H54 (cell line): ENCODE measurements around the gene SYNDIG1.

Experiments
- DNase-seq: peaks from one replicate; pipeline ENCODE4 v3.0.0; 2011; ENCODE audit warnings: low spot score, mixed read lengths; ENCODE audit not compliant: insufficient read length
- FAIRE-seq: peaks from 3 replicates; lab custom pipeline; 2011; peaks lifted over from hg19 to GRCh38; lab: Jason Lieb, UNC
- POLR2A ChIP-seq: IDR thresholded peaks from 2 replicates; pipeline ENCODE4 v1.6.1; 2011; ENCODE audit warnings: low read depth, mild to moderate bottlenecking, low read length

The SYNDIG1 gene

DNA sequence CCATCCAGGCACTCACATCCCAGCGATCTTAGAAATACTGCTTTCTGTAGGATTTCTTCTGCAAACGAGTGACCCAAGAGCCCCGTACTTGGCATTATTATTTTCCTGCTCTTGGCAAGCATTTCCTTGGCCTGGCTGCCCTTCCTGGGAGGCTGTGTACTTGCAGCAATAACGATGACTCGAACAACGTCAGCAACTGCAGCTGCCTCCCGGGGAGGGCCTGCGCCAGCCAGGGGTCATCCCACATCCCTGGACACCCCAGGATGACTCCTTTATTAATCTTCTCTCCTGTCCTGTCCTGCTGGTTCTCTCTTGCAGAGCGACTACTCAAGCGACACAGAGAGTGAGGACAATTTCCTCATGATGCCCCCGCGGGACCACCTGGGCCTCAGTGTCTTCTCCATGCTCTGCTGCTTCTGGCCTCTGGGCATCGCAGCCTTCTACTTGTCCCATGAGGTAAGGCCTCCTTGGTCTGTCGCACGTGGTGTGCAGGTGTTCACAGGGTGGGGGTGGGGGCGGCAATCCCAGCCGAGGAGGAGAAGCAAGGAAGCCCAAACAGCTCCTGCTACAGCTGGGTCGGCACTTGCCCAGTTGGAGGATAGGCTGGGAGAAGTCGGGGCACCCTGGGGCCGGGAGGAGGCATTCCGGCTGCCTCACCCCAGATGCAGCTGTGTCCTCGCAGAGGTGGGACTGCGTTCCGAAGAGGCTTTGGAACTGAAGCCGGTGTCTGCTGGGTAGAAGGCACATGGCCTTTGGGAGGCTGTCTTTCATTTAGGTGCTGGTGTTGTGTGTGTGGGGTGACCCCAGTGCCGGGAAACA lies 115.3 kb downstream of the SYNDIG1 start:
- TF ChIP-seq POLR2A = no peak
- no peak for FAIRE-seq
- DNase-seq = peak; percentile 23

DNA sequence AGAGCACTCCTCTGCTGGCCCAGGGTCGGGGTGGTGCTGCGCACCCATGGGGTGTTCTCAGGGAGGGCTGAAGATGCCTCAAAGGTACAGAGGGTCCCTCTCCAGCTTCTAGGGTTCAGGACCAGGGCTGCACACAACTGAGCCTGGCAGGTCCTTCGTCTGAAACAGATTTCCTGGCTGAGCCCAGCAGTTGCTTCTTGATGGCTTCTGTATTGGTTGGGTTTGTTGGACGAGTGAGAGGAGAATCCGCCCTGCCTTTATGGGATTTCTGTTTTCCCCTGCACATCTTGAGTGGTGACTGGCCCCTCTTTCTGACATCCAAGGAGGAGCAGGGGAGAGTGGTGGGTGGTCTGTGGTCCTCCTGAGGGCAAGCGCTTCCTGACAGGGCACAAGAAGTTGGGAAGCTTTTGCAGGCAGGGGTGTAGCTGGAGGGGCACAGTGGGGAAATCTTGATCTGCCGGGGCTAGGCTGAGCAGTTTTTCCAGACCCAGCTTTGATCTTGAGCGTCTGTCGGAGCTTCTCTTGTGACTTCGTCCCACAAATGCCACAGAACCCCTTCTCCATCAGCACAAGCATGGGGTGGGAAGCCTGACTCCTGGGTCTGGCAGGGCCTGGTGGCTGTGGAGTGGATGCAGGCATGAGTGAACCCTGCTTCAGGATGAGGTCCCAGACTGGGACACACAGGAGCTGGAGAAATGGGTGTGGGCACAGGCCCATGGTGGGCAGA lies 116.5 kb downstream of the SYNDIG1 start:
- TF ChIP-seq POLR2A = no peak
- FAIRE-seq (no peak), DNase-seq (no peak)

DNA sequence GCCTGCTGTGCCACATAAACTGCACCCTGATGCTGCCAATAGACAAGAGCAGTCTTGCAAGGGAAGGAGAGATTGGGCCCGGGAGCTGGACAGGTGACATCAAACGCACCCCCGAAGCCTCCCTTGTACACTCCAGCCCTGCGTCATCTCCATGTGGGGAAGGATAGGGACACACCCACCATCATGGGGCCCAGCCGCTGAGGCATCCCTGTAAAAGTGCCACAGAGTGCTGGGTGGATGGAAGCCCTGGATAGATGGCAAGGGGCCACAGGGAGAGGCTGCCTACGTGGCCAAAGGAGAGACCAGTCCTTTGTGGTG lies 117.1 kb downstream of the SYNDIG1 start:
- DNase-seq (no peak), FAIRE-seq (no peak)
- TF ChIP-seq POLR2A = no peak

DNA sequence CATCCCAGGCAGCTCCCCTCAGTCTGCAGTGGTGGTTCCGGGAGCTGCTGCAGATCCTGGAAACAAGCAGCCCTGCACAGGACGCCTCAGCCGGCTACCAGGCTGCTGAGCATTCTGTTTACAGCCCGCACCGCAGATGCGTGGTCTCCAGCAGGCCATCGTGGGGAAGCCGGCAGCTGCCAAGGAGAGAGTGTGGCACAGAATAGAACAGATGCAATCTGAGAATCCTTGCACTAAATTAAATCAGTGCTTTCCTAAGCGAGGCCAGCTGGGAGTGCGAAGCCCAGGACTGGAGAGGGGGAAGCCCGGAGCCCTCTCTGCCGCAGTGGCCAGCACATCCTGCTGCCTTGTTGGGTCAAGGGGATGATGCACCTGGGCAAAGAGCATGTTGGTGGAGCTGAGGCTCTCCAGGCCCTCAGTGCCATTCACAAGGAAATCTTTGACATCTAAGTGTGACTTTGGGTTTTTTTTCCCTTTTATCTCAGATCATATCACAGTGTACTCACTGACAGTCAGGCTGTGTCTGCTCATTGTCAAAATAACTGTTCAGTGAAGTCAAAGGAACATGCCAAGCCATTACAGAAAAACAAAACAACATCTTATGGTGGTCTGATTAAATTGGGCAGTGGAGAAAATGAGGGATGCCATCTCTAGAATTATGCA lies 118.1 kb downstream of the SYNDIG1 start:
- DNase-seq (no peak), FAIRE-seq (no peak)
- TF ChIP-seq POLR2A = no peak

DNA sequence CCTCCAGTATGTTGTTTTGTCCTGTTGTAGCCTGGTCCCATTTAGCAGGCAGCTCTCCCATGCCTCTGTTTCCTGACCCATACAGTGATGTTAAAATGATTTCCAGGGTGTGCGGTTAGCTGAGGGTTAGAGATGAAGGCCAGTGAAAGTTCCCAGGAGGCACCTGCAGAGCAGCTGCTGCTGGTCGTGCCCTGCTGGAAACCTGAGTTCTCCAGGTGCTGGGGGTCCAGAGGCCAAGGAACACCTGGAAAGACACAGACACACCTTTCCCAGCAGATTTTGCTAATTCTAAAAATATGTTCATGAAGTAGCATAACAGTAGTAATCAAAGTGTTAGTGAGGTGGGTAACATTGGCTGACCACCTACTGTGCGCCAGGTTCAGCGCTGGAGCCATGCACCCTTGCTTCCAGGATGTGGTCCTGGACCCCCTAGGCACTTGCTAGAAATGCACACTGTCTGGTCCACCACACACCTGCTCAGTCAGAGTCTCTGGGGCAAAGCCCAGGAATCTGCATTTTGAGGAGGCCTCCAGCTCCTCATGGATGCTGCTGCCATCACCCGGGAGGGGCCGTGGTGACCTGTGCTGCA lies 118.7 kb downstream of the SYNDIG1 start:
- no peak for FAIRE-seq
- no peak for DNase-seq
- TF ChIP-seq POLR2A = no peak

DNA sequence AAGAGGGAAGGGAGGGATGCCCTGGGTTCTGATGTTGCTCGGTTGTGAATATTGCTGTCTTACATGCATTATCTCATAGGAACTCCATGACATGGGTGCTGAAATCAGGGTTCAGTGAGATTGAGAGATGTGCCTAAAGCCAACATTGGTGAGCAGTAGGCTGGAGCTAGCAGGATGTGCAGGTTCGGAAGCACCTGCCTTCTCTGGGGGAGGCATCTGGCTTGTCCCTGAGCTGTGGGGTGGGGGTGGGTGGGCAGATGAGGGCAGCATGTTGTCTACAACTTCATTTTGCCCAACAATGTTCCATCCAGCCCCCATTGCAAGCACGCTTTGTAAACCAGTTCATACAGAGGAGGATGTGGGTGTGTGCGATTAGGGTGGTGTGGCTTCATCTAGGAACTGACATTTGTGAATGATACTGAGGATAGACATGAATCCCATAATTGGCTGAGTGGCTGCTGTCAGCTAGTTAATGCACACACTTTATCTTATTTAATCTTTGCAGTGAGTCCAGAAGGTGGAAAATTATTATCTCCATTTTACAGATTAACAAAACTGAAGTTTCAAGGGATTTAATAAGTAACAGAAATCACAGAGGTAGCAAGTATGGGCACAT lies 119.4 kb downstream of the SYNDIG1 start:
- no peak for DNase-seq
- FAIRE-seq = no peak

DNA sequence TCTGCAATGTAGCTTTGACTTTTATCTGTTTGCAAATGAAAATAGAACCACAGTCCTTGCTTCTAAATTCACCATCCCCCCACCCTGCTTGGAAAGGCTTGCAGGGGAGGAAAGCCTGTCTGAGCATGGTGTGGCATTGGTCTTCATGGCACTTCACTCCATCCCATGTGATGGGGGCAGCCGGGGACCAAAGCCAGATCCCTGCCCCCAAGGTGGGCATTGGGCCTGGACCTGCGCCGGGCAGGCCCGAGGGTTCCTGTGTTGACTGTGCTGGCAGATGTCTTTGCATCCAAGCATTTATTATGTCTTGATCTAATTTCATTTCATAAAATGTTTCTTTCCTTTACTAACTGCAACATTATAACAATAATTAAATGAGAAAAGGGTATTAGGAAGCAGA lies 120.0 kb downstream of the SYNDIG1 start:
- DNase-seq (no peak), FAIRE-seq (no peak)
- TF ChIP-seq POLR2A = no peak

More for the DNA sequence above, 119.4 kb downstream of the SYNDIG1 start:
- no peak for TF ChIP-seq POLR2A

DNA sequence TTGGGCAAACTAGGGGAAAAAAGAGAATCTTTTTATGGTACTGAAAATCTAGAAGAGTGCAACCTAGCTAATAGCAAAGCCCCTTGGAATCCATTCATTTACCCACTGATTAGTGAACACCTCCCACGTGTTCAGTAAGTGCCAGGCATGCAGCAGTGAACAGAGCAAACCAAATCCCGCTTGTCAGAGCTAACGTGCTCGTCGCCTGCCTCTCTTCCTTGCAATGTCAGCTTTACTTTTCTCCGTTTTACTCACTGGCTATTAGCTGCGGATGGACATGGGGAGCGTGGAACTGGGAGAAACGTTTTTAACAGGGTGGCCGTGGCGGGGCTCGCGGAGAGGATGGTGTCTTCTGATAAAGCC lies 120.4 kb downstream of the SYNDIG1 start:
- FAIRE-seq = no peak
- no peak for TF ChIP-seq POLR2A
- no peak for DNase-seq

DNA sequence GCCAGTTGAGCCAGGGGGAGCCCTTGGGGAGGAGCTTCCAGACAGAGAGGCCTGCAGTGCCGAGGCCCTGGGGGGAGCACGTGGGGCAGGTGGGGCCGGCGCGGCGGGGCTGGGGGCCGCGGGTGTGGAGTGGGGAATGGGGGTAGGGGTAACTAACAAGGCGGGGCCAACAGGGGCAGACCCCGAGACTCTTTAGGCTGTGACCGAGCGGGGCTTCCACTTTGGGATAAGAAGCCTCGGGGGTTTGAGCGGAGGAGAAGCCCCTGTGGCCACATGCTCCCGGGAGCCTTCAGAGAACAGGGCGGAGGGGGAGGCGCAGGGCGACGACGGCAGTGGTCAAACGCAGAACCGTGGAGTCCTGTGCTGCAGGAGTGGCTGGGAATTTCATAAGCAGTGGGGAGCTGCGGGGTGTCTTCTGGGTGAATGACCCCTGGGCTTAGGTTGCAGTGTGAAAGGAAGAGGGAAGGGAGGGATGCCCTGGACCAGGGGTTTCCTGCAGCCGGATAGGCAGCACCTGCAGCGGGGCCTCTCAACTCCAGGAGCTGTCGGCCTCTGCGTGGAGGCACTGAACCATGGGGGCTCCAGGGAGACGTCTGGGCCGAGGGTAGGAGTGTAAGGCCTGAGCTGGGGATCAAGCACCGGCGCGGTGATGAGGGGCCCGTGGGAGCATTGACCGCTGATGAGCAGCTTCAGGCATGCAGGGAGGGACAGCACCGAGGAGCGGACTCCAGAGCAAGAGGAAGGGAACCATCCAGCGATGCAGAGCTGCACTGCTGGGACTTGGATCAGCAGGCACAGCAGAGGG lies 121.0 kb downstream of the SYNDIG1 start:
- DNase-seq = no peak
- TF ChIP-seq POLR2A = no peak
- no peak for FAIRE-seq

DNA sequence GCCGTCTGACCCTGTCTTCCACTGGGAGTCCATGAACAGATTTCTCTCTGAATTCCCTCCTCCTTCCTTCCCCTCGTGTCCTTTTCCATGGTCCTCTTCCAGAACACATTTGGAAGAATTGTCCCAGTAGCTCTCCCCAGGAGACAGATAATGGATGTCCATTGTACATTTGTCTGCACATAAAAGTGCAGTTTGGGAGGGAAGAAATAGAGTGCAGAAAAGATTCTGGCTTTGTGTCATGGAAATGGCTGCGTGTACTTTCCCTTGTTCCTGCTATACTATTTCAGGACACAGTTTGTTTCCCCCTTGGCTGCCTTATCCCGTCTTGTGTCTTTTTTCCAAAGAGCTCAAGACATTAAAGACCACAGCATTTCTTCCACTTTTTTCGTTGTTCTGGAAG lies 127.6 kb downstream of the SYNDIG1 start:
- TF ChIP-seq POLR2A = no peak
- FAIRE-seq (no peak), DNase-seq (no peak)

DNA sequence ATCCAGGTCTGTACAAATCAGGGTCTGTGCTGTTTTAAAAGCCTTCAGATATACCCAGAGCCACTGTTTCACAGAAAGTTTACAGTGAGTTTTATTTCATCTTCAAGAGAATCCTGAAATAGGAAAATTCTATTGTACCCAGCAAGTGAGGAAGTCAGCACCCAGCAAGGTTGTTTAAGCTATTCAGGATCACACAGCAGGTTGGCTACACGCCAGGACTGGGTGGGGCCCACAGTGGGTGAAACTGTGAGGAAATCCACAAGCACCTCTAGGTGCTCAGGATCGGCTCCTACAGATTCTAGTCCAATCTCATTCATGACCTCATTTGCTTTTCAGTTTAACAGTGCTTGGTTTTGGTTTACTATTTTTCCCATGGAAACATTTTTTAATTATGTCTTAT lies 128.9 kb downstream of the SYNDIG1 start:
- no peak for DNase-seq
- FAIRE-seq = no peak

DNA sequence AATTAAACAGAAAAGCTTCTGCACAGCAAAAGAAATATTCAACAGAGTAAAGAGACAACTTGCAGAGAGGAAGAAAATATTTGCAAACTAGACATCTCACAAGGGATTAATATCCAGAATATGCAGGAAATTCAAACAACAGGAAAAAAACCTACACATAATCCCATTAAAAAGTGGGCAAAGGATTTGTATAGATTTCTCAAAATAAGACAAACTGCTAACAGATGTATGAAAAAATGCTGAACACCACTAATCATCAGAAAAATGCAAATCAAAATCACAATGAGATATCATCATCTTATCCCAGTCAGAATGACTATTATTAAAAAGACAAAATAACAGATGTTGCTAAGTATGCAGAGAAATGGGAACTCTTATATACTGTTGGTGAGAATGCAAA lies 129.6 kb downstream of the SYNDIG1 start:
- TF ChIP-seq POLR2A = no peak
- no peak for FAIRE-seq
- no peak for DNase-seq

More for the DNA sequence above, 128.9 kb downstream of the SYNDIG1 start:
- no peak for TF ChIP-seq POLR2A

DNA sequence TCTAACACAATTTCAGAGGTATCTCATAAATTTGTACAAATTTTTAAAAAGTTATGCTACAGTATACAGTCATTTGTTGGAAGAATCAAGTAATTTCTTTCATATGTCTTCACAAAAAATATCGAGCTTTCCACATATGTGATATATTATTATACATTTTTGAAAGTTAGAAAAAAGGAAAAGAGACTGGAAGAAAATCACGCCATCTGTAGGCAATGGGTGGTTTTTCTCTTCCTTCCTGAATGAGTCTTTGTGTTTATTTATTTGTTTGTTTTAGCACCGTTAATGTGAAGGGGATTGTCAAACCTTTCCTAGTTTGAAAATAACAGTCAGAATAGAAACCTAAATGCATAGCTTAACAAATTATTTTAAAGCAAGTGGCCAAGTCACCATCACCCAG lies 130.6 kb downstream of the SYNDIG1 start:
- no peak for FAIRE-seq
- no peak for TF ChIP-seq POLR2A
- no peak for DNase-seq
